Thyroid gland (tissue), 4 donors: ENCODE results near the gene C6orf120. TPM values are rescaled to one million over a fixed set of nuclear protein-coding genes. Genes with fewer than 3 reads are reported as not detected.
A peak's percentile ranks its signal among the peaks of the same experiment; 100 is the strongest.

ENCODE experiments used
- DNase-seq, 2 donors: peaks; one replicate each; pipeline ENCODE4 v3.0.0-alpha.2; 2019
- H3K27ac ChIP-seq, 3 donors: fragments of 200-600 bp; sonication (generic); 1 replicate in 2 of 3; 2 replicates in 1 of 3; pipeline ENCODE4 v1.5.1; 2016 to 2019; ENCODE audit warnings: mild to moderate bottlenecking in 1 of 3, moderate library complexity in 1 of 3
- H3K27me3 ChIP-seq: fragments of 200-600 bp; sonication (generic); one replicate; pipeline ENCODE4 v1.5.1; 2019
- H3K36me3 ChIP-seq, 2 donors: fragments of 200-600 bp; sonication (generic); one replicate each; pipeline ENCODE4 v1.5.1; 2016 to 2019
- H3K4me1 ChIP-seq, 2 donors: fragments of 200-600 bp; sonication (generic); one replicate each; pipeline ENCODE4 v1.5.1; 2017 to 2019
- H3K4me3 ChIP-seq, 3 donors: fragments of 200-600 bp; sonication (generic); replicated peaks in 1 of 3; 1 replicate in 2 of 3; 2 replicates in 1 of 3; pipeline ENCODE4 v1.5.1; 2016; ENCODE audit warnings: mild to moderate bottlenecking in 1 of 3
- H3K9me3 ChIP-seq: fragments of 200-600 bp; sonication (generic); one replicate; pipeline ENCODE4 v1.5.1; 2017
- POLR2A ChIP-seq, 2 donors: fragments of 450-650 bp; IDR thresholded peaks; one replicate each; pipeline ENCODE4 v1.6.1; 2017; ENCODE audit warnings: antibody characterized with exemption in 2 of 2, mild to moderate bottlenecking in 2 of 2, moderate library complexity in 1 of 2
- WGBS, 2 donors: methylation state at CpG; one replicate each; pipeline ENCODE4 v1.1.5; 2017; 5-methylcytosine and 5-hydroxymethylcytosine counted together
- intact Hi-C: fragments of 100-400 bp; cut with DNase I; formaldehyde crosslinking; loops from one replicate; pipeline ENCODE4 v1.15.1; 2023
- total RNA-seq, 4 donors: library from RNA; depleted of rRNA; stranded (reverse); fragments of >200 nt; gene quantifications; one replicate each; pipeline ENCODE4 v1.2.3, GENCODE V29; 2016
- TF ChIP-seq, protein P1 (sequence below), 6 experiments: fragments of 200-600 bp in 3 of 6; fragments of 450-650 bp in 3 of 6; sonication (generic) in 3 of 6; IDR thresholded peaks; one replicate each; pipeline ENCODE4 v1.5.1; 2016 to 2019; ENCODE audit warnings: antibody characterized with exemption in 6 of 6, mild to moderate bottlenecking in 2 of 6, inconsistent platforms in 1 of 6, moderate library complexity in 1 of 6

The C6orf120 gene
- total RNA-seq, 4 donors from 2014 or later = 19.8 to 32.1 (median 29.3) TPM

DNA sequence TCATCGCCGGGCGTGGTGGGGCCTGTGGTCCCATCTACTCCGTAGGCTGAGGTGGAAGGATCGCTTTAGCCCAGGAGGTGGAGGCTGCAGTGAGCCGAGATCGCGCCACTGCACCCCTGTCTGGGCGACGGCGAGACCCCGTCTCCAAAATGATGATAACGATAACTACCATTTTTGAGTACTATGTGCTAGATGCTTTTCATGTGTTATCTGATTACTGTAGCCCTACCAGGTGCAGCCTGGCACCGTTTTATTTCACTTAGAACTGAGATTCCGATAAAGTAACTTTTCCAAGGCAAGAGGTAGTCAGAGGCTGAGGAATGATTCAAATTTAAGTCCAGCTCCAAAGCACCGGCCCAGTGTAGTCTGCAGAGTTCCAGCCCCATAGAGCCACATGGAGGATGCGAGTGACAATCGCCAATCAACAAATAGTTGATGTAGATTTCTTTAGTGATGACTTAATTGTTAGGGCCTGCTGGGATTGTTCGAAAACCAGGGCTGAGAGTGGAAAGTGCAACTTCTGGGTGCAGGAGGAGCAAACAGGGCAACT is 50.2 kb downstream of the C6orf120 start:
- H3K27ac ChIP-seq = peak overlapping the region; percentile 86 to 95 (median 90)
- intact Hi-C loops = loop anchor here (5.0 to 10.0 kb wide), 2 partner anchors 47 to 805 kb away; partner anchors contain the start of genes C6orf120 and WDR27
- H3K36me3 ChIP-seq = peaks cover 1 to 2% of the 10 kb centered on the region in 2 donors
- H3K9me3 ChIP-seq = no peaks in the 10 kb centered on the region
- H3K4me1 ChIP-seq = peaks cover 7 to 12% of the 10 kb centered on the region in 2 donors
- 10% methylated on average over 13 to 14 of the region's 19 CpGs for WGBS, 2 donors
- H3K27me3 ChIP-seq = no peaks in the 10 kb centered on the region
- peak overlapping the region; percentile 62 to 96 (median 81) for H3K4me3 ChIP-seq
- TF ChIP-seq, protein P1, sequence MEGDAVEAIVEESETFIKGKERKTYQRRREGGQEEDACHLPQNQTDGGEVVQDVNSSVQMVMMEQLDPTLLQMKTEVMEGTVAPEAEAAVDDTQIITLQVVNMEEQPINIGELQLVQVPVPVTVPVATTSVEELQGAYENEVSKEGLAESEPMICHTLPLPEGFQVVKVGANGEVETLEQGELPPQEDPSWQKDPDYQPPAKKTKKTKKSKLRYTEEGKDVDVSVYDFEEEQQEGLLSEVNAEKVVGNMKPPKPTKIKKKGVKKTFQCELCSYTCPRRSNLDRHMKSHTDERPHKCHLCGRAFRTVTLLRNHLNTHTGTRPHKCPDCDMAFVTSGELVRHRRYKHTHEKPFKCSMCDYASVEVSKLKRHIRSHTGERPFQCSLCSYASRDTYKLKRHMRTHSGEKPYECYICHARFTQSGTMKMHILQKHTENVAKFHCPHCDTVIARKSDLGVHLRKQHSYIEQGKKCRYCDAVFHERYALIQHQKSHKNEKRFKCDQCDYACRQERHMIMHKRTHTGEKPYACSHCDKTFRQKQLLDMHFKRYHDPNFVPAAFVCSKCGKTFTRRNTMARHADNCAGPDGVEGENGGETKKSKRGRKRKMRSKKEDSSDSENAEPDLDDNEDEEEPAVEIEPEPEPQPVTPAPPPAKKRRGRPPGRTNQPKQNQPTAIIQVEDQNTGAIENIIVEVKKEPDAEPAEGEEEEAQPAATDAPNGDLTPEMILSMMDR (IDR thresholded peaks at IDR 0.05) = no peak
- no peak for TF ChIP-seq POLR2A (IDR thresholded peaks at IDR 0.05)
- DNase-seq = no peak

Other genes with a start within 250 kb of the C6orf120 start
- gene WDR27, start 97 bp upstream of the C6orf120 start, total RNA-seq = 10 to 100 TPM; 48.9 to 74.6 (median 51.8) TPM
- 10 to 100 TPM; 39.4 to 74.3 (median 60.0) TPM for gene PHF10, start 22.4 kb downstream of the C6orf120 start, total RNA-seq
- 1 to 10 TPM in 3 of 4 donors, under 1 TPM in 1; 0.50 to 5.5 (median 2.5) TPM for gene DYNLT2, start 49.4 kb downstream of the C6orf120 start, total RNA-seq
- gene ERMARD, start 49.5 kb downstream of the C6orf120 start, total RNA-seq = 10 to 100 TPM; 29.4 to 49.8 (median 32.0) TPM